HepG2 (cell line): ENCODE data around the gene KANSL1. TPM values are rescaled to one million over a fixed set of nuclear protein-coding genes. Genes with fewer than 3 reads are reported as not detected.
A peak's percentile ranks its signal among the peaks of the same experiment; 100 is the strongest.

Experiments
- ATF1 ChIP-seq: IDR thresholded peaks from 2 replicates; pipeline ENCODE4 v1.6.1; 2016; ENCODE audit warnings: mild to moderate bottlenecking, control low read depth
- DNMT3B ChIP-seq: conservative IDR thresholded peaks from 2 replicates; pipeline ENCODE4 v1.6.1; 2016; ENCODE audit warnings: missing biosample characterization, control low read depth
- FOSL1 ChIP-seq: sonication (generic); formaldehyde crosslinking; IDR thresholded peaks from 2 replicates; pipeline ENCODE4 v1.9.0; 2021; ENCODE audit warnings: missing genetic modification reagents, borderline replicate concordance
- SRSF1 ChIP-seq: fragments of 200-400 bp; formaldehyde crosslinking; optimal IDR thresholded peaks from 2 replicates; pipeline ENCODE3; 2017; ENCODE audit warnings: mild to moderate bottlenecking, low read depth, low read length, moderate library complexity
- ZBTB20 ChIP-seq: sonication (generic); formaldehyde crosslinking; IDR thresholded peaks from 2 replicates; pipeline ENCODE4 v1.8.1; 2023; ENCODE audit warnings: missing genetic modification reagents, low read depth, mild to moderate bottlenecking, borderline replicate concordance
- ZNF30 ChIP-seq: sonication (generic); formaldehyde crosslinking; IDR thresholded peaks from 2 replicates; pipeline ENCODE4 v1.5.0; 2020; ENCODE audit warnings: mild to moderate bottlenecking, missing genetic modification reagents
- ZNF451 ChIP-seq: sonication (generic); formaldehyde crosslinking; IDR thresholded peaks from 2 replicates; pipeline ENCODE4 v1.5.0; 2020; ENCODE audit warnings: mild to moderate bottlenecking, missing genetic modification reagents
- ZNF766 ChIP-seq: sonication (generic); formaldehyde crosslinking; IDR thresholded peaks from 2 replicates; pipeline ENCODE4 v1.5.0; 2020; ENCODE audit warnings: missing genetic modification reagents, borderline replicate concordance
- ZNF816 ChIP-seq: sonication (generic); formaldehyde crosslinking; IDR thresholded peaks from 2 replicates; pipeline ENCODE4 v1.8.0; 2022; ENCODE audit warnings: missing genetic modification reagents, mild to moderate bottlenecking, borderline replicate concordance
- ZSCAN20 ChIP-seq: sonication (generic); formaldehyde crosslinking; IDR thresholded peaks from 2 replicates; pipeline ENCODE4 v1.4.0; 2020; ENCODE audit warnings: missing genetic modification reagents, mild to moderate bottlenecking, borderline replicate concordance
- ZSCAN25 ChIP-seq: sonication (generic); formaldehyde crosslinking; IDR thresholded peaks from 2 replicates; pipeline ENCODE4 v1.8.0; 2022; ENCODE audit warnings: mild to moderate bottlenecking, missing genetic modification reagents
- polyA plus RNA-seq, 8 experiments: library from polyadenylated mRNA; depleted of rRNA in 3 of 8; stranded (reverse) in 7 of 8; unstranded in 1 of 8; fragments of >200 nt; fragmentation: Illumina TruSeq in 4 of 8; extraction: Trizol in 4 of 8; gene quantifications; 2 replicates each; pipeline versions ENCODE4 v1.2.1 to v1.2.3, GENCODE V29; 2011 to 2016; ENCODE audit warnings: low read depth in 4 of 8, missing spikeins in 1 of 8, mixed read lengths in 1 of 8; ENCODE audit not compliant: insufficient read depth in 1 of 8
- total RNA-seq, 5 experiments: library from RNA; depleted of rRNA; stranded (reverse); fragments of >200 nt; fragmentation: Illumina TruSeq; extraction: Trizol; gene quantifications; 2 replicates each; pipeline ENCODE4 v1.2.3, GENCODE V29; 2016; ENCODE audit warnings: low read depth in 1 of 5
- TF ChIP-seq, protein P1 (sequence below): sonication (generic); formaldehyde crosslinking; IDR thresholded peaks from 2 replicates; pipeline ENCODE4 v1.4.0; 2020; ENCODE audit warnings: mild to moderate bottlenecking, missing genetic modification reagents, borderline replicate concordance
- TF ChIP-seq, protein P2 (sequence below): IDR thresholded peaks from 2 replicates; pipeline ENCODE4 v1.6.1; 2016; ENCODE audit warnings: missing biosample characterization, missing genetic modification reagents, low read depth
- TF ChIP-seq, protein P3 (sequence below), 2 experiments: sonication (generic) in 1 of 2; formaldehyde crosslinking in 1 of 2; IDR thresholded peaks; 2 replicates each; pipeline versions ENCODE4 v1.6.1 to v1.9.0; 2014 to 2022; ENCODE audit warnings: antibody characterized with exemption in 1 of 2, borderline replicate concordance in 1 of 2, inconsistent platforms in 1 of 2, low read depth in 1 of 2, missing genetic modification reagents in 1 of 2

The KANSL1 gene
- total and polyA plus RNA-seq, 2 of the 13 experiments (the other 11 are each of a cell fraction or from before 2014, with no cell fraction given), result 24.0 to 59.6 TPM

GRCh38 chr17:46193626-46194392 lies 580 bp upstream of the KANSL1 start (continued):
- TF ChIP-seq ZNF451 (CRISPR knock-in tag), result peak; percentile 89
- TF ChIP-seq ZNF766, result no peak; the same call in 1 of the 2 replicates
- TF ChIP-seq DNMT3B (CRISPR knock-in tag), result peak; percentile 93
- no peak; the same call in 1 of the 2 replicates for TF ChIP-seq ATF1 (CRISPR knock-in tag)
- no peak for TF ChIP-seq ZNF816 (CRISPR knock-in tag)
- no peak for TF ChIP-seq FOSL1 (CRISPR knock-in tag)
- TF ChIP-seq, protein P1, sequence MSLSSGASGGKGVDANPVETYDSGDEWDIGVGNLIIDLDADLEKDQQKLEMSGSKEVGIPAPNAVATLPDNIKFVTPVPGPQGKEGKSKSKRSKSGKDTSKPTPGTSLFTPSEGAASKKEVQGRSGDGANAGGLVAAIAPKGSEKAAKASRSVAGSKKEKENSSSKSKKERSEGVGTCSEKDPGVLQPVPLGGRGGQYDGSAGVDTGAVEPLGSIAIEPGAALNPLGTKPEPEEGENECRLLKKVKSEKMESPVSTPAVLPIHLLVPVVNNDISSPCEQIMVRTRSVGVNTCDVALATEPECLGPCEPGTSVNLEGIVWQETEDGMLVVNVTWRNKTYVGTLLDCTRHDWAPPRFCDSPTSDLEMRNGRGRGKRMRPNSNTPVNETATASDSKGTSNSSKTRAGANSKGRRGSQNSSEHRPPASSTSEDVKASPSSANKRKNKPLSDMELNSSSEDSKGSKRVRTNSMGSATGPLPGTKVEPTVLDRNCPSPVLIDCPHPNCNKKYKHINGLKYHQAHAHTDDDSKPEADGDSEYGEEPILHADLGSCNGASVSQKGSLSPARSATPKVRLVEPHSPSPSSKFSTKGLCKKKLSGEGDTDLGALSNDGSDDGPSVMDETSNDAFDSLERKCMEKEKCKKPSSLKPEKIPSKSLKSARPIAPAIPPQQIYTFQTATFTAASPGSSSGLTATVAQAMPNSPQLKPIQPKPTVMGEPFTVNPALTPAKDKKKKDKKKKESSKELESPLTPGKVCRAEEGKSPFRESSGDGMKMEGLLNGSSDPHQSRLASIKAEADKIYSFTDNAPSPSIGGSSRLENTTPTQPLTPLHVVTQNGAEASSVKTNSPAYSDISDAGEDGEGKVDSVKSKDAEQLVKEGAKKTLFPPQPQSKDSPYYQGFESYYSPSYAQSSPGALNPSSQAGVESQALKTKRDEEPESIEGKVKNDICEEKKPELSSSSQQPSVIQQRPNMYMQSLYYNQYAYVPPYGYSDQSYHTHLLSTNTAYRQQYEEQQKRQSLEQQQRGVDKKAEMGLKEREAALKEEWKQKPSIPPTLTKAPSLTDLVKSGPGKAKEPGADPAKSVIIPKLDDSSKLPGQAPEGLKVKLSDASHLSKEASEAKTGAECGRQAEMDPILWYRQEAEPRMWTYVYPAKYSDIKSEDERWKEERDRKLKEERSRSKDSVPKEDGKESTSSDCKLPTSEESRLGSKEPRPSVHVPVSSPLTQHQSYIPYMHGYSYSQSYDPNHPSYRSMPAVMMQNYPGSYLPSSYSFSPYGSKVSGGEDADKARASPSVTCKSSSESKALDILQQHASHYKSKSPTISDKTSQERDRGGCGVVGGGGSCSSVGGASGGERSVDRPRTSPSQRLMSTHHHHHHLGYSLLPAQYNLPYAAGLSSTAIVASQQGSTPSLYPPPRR, result peak; percentile 38; the same call in 1 of the 2 replicates
- no peak for TF ChIP-seq SRSF1
- peak; percentile 29; the same call in 1 of the 2 replicates for TF ChIP-seq ZNF30
- 0 out of 2 replicates have a peak, but pooled peaks have one; percentile 40 for TF ChIP-seq ZBTB20
- TF ChIP-seq, protein P2, sequence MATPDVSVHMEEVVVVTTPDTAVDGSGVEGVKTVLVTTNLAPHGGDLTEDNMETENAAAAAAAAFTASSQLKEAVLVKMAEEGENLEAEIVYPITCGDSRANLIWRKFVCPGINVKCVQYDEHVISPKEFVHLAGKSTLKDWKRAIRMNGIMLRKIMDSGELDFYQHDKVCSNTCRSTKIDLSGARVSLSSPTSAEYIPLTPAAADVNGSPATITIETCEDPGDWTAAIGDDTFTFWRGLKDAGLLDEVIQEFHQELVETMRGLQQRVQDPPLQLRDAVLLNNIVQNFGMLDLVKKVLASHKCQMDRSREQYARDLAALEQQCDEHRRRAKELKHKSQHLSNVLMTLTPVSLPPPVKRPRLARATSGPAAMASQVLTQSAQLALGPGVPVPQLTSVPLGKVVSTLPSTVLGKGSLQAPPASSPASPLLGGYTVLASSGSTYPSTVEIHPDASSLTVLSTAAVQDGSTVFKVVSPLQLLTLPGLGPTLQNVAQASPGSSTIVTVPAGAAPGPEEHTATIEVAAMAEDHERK, result no peak; the same call in 1 of the 2 replicates
- 0 out of 2 replicates have a peak, but pooled peaks have one; percentile 46 for TF ChIP-seq ZSCAN25 (CRISPR knock-in tag)
- peak; percentile 78; the same call in 1 of the 2 replicates for TF ChIP-seq ZSCAN20 (CRISPR knock-in tag)
- TF ChIP-seq, protein P3, sequence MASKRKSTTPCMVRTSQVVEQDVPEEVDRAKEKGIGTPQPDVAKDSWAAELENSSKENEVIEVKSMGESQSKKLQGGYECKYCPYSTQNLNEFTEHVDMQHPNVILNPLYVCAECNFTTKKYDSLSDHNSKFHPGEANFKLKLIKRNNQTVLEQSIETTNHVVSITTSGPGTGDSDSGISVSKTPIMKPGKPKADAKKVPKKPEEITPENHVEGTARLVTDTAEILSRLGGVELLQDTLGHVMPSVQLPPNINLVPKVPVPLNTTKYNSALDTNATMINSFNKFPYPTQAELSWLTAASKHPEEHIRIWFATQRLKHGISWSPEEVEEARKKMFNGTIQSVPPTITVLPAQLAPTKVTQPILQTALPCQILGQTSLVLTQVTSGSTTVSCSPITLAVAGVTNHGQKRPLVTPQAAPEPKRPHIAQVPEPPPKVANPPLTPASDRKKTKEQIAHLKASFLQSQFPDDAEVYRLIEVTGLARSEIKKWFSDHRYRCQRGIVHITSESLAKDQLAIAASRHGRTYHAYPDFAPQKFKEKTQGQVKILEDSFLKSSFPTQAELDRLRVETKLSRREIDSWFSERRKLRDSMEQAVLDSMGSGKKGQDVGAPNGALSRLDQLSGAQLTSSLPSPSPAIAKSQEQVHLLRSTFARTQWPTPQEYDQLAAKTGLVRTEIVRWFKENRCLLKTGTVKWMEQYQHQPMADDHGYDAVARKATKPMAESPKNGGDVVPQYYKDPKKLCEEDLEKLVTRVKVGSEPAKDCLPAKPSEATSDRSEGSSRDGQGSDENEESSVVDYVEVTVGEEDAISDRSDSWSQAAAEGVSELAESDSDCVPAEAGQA (IDR thresholded peaks at IDR 0.05; ENCODE audit: low read depth), result peak; percentile 79; the same call in 1 of the 2 replicates
- TF ChIP-seq, protein P3 (CRISPR knock-in tag; IDR thresholded peaks at IDR 0.05; ENCODE audit: borderline replicate concordance), result no peak
